ENCODE data around the gene TIMM22.

The TIMM22 gene

DNA sequence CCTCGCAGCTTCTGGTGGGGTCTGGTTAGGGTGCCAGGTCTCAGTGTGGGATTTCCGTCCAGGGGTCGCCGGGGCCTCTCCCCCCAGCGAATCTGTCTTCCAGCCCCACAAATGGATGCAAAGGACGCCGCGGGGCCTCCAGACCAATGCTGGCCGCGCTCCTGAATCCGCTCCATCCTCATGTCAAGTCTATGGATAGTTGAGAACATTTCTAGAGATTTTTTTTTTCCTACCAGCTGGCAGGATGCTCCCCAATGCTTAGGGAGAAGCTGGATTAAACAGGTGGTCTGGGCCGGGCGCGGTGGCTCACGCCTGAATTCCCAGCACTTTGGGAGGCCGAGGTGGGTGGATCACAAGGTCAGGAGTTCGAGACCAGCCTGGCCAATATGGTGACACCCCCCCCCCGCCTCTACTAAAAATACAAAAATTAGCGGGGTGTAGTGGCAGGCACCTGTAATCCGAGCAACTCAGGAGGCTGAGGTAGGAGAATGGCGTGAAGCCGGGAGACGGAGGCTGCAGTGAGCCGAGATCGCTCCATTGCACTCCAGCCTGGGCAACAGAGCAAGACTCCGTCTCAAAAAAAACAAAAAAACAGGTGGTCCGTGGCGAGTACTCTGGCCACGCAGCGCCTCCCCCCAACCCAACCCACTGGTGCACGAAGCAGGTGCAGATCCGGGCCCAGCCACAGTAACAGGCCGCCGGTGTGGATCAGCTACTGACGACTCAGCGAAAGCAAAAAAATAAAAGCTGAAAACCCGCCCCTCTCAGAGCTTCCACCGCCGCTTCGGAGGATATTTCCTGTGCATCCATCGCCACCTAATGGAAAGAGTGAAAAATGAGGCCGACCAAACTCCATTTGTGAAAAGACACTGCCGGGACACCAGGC lies 16.3 kb upstream of the TIMM22 start:
- TF ChIP-seq, protein P1, sequence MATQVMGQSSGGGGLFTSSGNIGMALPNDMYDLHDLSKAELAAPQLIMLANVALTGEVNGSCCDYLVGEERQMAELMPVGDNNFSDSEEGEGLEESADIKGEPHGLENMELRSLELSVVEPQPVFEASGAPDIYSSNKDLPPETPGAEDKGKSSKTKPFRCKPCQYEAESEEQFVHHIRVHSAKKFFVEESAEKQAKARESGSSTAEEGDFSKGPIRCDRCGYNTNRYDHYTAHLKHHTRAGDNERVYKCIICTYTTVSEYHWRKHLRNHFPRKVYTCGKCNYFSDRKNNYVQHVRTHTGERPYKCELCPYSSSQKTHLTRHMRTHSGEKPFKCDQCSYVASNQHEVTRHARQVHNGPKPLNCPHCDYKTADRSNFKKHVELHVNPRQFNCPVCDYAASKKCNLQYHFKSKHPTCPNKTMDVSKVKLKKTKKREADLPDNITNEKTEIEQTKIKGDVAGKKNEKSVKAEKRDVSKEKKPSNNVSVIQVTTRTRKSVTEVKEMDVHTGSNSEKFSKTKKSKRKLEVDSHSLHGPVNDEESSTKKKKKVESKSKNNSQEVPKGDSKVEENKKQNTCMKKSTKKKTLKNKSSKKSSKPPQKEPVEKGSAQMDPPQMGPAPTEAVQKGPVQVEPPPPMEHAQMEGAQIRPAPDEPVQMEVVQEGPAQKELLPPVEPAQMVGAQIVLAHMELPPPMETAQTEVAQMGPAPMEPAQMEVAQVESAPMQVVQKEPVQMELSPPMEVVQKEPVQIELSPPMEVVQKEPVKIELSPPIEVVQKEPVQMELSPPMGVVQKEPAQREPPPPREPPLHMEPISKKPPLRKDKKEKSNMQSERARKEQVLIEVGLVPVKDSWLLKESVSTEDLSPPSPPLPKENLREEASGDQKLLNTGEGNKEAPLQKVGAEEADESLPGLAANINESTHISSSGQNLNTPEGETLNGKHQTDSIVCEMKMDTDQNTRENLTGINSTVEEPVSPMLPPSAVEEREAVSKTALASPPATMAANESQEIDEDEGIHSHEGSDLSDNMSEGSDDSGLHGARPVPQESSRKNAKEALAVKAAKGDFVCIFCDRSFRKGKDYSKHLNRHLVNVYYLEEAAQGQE (IDR thresholded peaks at IDR 0.05; ENCODE audit: insufficient read depth in 1 of 2, low read depth in 2 of 2, low read length in 2 of 2), result no peak
- TF ChIP-seq FOXP2 (optimal IDR thresholded peaks at IDR 0.05; ENCODE audit: borderline replicate concordance, extremely low read depth, extremely low read length, insufficient read depth), result no peak
- TF ChIP-seq POLR2AphosphoS5 (IDR thresholded peaks at IDR 0.05; ENCODE audit: low read depth, low read length), result no peak
- TF ChIP-seq SIN3A (IDR thresholded peaks at IDR 0.05; ENCODE audit: borderline replicate concordance, insufficient read depth, low read length), result no peak
- no peak for TF ChIP-seq TAF1 (IDR thresholded peaks at IDR 0.05; ENCODE audit: borderline replicate concordance, insufficient read depth, low read length)

DNA sequence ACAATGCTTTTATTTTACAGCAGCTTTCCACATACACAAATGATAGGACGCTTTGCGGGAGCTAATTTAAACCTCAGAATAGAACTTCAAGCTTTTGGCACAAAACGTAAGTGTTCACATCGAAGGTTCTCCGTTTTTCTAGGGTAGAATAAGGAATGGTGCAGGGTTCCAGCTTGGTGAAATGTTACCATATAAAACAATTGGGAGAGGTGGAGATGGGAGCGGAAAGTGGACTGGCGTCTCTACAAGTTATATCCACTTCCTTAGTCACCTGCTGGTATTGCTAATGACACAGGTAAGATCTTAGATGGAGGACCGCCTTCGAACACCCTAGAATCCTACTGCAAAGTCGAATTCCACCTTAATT lies 15.7 kb upstream of the TIMM22 start:
- no peak for TF ChIP-seq FOXP2 (optimal IDR thresholded peaks at IDR 0.05; ENCODE audit: borderline replicate concordance, extremely low read depth, extremely low read length, insufficient read depth)
- TF ChIP-seq TAF1 (IDR thresholded peaks at IDR 0.05; ENCODE audit: borderline replicate concordance, insufficient read depth, low read length), result no peak
- TF ChIP-seq, protein P1 (IDR thresholded peaks at IDR 0.05; ENCODE audit: insufficient read depth in 1 of 2, low read depth in 2 of 2, low read length in 2 of 2), result no peak
- TF ChIP-seq SIN3A (IDR thresholded peaks at IDR 0.05; ENCODE audit: borderline replicate concordance, insufficient read depth, low read length), result no peak
- TF ChIP-seq POLR2AphosphoS5 (IDR thresholded peaks at IDR 0.05; ENCODE audit: low read depth, low read length), result no peak

DNA sequence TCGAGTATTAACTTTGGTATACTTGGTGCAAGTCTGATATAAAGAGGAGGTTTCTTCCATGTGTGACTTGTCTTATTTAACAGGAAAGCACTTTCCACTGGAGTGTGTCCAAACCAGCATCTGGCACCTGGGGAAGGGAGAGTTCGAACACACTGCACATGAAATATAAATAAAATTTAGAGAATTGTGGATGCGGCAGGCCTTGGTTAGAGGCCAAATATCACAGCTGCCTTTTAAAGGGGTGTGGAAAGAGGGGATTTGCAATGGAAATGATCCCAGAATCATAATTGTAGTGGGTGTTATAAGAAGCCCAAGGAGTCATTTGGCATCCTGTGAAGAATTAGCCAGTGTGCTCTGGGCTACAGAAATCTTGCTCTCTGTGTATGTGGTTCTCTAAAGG lies 13.0 kb upstream of the TIMM22 start:
- TF ChIP-seq FOXP2 (optimal IDR thresholded peaks at IDR 0.05; ENCODE audit: borderline replicate concordance, extremely low read depth, extremely low read length, insufficient read depth), result no peak
- TF ChIP-seq POLR2AphosphoS5 (IDR thresholded peaks at IDR 0.05; ENCODE audit: low read depth, low read length), result no peak
- TF ChIP-seq, protein P1 (IDR thresholded peaks at IDR 0.05; ENCODE audit: insufficient read depth in 1 of 2, low read depth in 2 of 2, low read length in 2 of 2), result no peak
- TF ChIP-seq SIN3A (IDR thresholded peaks at IDR 0.05; ENCODE audit: borderline replicate concordance, insufficient read depth, low read length), result no peak
- no peak for TF ChIP-seq TAF1 (IDR thresholded peaks at IDR 0.05; ENCODE audit: borderline replicate concordance, insufficient read depth, low read length)

DNA sequence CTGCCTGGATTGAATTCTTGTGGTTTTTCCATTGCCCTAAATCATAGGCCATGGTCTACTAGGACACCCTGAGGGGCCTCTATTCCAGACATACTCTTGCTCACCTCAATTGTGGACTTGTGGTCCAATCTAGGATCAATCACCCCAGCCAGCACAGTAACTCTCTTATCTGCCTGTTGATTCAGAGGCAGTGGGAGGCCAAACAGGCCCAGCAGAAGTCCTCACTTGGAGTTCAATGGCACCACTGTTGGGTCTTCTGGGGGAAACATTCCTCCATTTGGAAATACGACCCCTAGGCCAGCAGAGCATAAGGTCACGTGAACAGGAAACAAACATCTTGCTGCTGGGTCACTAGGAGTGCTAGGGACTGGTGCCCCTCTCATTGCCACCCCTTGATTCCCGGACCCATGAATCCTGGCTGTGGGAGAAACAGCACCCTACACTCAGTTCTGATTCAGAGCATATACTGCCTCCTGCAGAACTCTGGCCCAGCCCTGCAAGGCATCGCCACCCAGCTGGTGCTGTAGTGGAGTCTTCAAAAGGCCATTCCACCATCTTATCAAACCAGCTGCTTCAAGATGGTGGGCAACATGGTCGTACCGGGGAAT lies 10.5 kb upstream of the TIMM22 start:
- TF ChIP-seq SIN3A (IDR thresholded peaks at IDR 0.05; ENCODE audit: borderline replicate concordance, insufficient read depth, low read length) (no peak), FOXP2 (optimal IDR thresholded peaks at IDR 0.05; ENCODE audit: borderline replicate concordance, extremely low read depth, extremely low read length, insufficient read depth) (no peak), TAF1 (IDR thresholded peaks at IDR 0.05; ENCODE audit: borderline replicate concordance, insufficient read depth, low read length) (no peak), POLR2AphosphoS5 (IDR thresholded peaks at IDR 0.05; ENCODE audit: low read depth, low read length) (no peak)
- TF ChIP-seq, protein P1 (IDR thresholded peaks at IDR 0.05; ENCODE audit: insufficient read depth in 1 of 2, low read depth in 2 of 2, low read length in 2 of 2), result no peak
